NOMO-1 treated with DMSO at 0.1 percent for 48 hours (cell line): Measurements from ENCODE around the gene VSIG8.

Experiments used
- DNase-seq: peaks from one replicate; lab custom pipeline; 2025; ENCODE audit not compliant: unreplicated experiment; lab: John Stamatoyannopoulos, UW

Gene VSIG8

DNA sequence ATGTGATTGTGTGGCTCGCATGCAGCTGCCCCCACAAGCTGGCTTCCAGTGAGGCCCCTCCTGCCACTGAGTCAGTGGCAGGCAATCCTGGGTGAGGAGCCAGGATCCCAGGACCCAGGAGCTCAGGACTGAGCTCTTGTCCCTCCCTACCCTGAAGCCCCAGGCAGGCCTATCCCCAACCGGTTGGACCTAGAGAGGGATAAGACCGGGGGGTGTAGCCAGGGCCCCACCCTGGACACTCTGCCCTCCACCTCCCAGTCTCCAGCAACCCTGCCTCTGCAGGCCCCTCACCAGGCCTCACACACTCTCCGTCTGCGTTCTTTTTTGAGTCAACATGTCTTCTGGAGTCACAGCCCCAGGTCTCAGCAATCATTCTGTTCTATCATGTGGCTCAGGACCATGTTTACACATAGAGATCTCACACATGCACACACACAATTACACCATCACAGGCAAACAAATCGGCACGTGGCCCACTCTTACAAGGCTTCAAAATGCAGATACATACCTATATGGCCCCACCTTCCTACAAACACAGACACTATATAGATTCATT lies 2.6 kb downstream of the VSIG8 start:
- no peak for DNase-seq

DNA sequence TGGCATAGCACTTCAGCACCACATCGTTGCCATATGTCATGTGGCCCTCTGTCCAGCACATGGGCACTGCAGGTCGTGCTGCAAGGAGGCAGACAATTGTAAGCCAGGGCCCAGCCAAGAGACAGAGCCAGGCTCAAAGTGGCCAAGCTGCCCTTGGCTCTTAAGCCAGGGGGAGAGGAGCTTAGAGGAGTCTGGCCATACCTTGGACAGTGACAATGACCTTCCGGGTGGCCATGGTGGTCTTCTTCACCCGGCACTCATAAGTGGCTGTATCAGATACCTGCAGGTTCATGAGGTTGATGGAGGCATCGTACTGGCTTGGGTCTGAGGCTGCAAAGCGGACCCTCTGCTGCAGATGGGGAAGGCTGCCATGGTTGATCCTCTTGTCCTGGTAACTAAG lies 4.6 kb downstream of the VSIG8 start:
- no peak for DNase-seq

DNA sequence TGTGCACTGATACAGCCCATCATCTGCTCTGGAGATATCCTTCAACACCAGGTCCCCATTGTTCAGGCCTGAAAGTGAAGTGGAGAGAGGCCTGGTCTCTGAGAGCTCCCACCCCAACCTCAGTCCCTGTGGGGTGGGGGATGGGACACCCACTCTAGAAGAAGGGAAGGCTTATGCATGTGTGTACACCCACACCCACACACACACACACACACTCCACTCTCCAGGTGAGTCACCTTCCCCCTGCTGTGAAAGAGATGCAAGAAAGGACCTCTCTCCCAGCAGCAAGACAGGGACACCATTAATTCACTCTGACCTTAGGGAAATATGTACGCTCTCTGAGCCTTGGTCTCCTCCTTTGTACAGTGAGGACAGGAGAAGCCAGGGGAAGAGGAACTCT lies 5.9 kb downstream of the VSIG8 start:
- no peak for DNase-seq

DNA sequence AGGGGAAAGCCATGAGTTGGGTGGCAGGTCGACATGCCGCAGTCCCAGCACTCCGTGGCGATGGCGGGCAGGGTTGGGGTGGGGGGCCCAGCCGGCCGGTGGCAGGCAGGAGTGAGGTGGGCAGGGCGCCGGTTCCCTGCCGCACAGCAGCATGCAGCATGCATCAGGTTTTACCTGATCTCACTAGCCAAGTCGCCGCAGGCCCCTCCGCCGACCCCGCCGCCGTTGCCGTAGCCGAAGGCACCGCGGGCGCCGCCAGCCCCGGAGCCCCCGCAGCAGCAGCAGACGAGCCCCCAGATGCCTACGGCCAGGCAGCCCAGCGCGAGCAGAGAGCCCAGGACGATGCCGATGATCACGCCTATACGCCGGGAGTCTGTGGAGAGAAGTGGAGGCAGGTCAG lies 6.7 kb downstream of the VSIG8 start:
- no peak for DNase-seq

DNA sequence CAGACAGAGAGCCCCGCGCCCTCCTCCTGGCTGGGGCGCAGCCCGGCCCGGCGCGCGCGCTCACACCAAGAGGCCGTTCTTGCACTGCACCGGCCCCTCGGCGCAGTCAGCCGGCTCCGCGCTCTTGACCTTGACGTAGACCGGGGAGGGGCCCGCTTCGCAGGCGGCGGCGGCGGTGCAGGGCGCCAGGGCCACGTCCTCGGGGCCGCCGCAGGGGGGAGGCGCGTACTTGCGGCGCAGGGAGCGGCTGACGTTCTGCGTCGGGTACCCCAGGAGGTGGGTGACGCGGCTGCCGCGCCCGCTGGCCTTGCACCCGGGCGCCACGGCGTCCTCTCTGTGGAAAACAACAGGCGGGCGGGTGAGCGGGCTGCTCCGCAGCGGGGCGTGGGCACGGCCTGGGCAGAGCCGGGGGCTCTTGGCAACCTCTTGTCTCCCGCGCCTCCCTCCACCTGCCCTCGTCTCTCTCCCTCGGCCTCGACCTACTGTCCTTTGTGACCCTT lies 7.7 kb downstream of the VSIG8 start:
- DNase-seq, result peak; percentile 92

DNA sequence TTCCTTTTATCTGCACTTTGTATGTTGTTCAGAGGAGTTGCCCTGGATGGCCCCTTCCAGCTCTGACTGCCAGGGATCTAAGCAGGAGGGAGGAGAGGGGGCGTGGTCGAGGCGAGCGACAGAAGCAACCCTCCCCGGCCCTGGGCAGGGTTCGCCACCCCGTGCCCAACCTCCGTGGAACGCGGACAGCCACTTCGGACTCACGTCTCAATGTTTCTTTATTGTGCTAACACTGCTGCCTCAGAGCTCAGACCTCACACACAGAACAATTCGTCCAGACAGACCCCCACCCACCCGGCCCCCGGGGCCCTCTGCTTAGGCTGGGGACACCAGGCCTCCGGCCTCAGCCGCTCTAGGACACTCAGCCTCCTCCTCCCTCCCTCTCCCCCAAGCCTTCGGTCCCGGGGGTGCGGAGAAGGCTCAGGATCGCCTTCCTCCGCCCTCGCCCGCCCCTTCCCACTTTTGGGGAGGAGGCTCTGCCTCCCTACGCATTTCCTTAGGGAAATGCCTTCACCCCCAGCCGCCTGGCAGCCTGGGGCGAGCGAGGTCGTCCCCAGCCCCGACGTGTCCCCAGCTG lies 8.3 kb downstream of the VSIG8 start:
- no peak for DNase-seq

DNA sequence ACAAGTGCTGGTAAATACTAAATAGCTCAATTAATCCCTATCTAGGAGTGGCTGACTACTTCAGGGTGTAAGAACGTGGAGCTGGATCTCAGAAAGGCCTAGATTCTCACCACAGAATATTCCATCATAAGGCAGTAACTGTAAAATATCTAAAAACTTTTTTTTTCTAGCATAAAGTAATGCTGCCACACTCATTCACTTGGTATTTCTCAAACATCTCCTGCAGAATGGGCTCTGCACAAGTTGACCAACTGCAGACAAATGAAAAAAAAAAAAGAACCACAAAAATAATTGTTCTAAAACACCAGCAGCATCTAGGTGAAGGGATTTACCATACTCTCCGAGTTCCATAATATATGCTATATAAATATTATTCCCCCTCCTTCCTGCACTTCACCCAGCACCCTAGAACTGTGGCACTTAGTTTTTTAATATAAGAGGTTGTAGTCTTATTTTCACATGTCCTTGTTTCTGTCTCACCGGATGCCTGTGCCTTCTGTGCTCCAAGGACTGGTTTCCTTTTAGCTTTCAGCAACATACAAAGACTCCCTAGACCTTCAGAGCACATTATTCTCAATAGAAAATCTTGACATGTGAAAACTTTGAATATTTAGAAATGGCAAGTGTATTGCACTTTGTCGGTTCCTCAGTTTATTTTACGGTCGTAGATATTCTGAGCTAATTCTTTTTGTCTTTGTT lies 8.9 kb downstream of the VSIG8 start:
- no peak for DNase-seq

DNA sequence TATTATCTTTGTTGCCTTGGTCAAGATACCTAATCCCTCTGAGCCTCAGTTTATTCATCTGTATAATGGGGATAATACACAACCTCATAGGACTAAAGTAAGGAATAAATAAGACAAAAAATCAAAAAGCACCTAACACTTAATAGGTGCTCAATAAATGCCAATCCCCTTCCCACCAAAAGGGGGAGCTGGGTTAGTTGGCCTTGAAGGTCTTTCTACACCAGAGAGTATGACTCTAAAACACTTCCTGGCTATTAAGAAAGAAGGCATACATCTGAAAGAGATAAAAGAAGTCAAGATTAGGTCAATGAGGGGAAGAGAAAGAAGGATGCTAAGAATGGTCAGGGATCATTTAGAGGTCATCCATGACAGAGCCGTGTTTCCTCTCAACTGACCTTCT lies 11.1 kb downstream of the VSIG8 start:
- DNase-seq, result peak; percentile 30

DNA sequence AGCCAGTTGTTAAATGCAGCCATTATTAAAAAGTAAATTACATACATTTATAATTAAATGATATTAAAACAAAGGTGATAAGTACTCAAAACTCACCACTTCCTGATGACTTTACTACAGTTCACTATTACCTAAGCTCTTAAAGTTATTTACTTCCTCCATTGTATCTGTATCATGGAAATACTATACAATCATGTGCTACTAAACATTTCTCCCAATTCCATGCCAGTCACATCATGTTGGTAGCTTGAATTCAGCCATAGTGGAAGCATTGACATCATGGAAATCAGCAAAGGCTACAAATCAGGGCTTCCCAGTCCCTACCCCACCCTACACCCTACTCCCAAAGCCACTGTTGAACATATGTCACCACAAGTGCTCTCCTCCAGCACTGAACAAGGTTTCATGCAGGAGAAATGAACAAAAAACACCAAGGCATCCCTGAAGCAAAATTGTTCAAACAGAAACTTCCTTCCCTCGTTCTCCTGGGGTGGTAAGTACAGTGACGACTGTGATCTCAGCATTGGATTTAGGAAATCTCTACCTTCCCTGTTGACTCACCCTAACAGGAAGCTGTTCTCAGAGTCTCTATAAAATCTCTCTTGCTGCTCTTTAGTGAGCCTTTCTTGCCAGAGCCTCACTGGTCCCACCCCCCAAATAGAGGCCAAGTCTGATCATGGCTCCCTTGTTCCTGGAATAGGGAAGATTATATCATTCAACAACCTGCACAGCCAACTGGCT lies 12.7 kb downstream of the VSIG8 start:
- DNase-seq, result peak; percentile 6

DNA sequence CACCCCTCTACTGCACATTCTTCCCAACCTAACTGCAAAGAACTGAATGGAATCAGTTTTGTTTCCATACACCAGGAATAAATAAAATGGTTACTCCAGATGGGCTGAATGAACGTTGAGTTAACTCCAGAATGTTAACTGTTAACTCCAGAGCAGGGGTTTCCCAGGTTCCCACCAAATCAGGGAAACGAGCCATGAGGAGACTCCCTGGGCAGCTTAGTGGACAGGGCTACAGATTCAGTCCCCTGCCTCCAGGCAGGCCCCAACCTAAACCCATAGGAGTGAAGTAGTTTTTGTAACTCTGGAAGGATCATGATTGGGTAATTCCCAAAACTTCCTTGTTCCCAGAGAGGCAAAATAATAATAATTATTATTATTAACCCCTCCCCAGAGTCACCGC lies 14.1 kb downstream of the VSIG8 start:
- DNase-seq, result no peak

DNA sequence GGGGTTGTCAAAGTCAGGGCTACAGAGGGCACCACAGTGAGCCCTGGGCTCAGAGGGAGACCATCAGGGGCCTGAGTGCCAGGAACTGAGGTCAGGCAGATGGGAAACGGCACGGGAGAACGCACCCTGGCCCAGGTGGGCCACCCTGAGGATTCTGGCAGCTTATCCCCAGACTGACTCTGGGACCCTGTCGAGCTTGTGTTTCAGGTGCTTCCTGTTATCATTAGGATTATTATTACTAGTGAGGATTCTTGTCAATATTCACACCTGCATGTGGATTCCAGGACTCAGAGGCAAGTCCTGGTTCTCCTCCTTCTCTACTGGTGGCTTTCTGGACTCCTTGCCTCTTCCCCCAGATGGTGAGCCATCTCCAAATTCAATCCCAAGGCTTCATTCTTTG lies 15.2 kb downstream of the VSIG8 start:
- no peak for DNase-seq

DNA sequence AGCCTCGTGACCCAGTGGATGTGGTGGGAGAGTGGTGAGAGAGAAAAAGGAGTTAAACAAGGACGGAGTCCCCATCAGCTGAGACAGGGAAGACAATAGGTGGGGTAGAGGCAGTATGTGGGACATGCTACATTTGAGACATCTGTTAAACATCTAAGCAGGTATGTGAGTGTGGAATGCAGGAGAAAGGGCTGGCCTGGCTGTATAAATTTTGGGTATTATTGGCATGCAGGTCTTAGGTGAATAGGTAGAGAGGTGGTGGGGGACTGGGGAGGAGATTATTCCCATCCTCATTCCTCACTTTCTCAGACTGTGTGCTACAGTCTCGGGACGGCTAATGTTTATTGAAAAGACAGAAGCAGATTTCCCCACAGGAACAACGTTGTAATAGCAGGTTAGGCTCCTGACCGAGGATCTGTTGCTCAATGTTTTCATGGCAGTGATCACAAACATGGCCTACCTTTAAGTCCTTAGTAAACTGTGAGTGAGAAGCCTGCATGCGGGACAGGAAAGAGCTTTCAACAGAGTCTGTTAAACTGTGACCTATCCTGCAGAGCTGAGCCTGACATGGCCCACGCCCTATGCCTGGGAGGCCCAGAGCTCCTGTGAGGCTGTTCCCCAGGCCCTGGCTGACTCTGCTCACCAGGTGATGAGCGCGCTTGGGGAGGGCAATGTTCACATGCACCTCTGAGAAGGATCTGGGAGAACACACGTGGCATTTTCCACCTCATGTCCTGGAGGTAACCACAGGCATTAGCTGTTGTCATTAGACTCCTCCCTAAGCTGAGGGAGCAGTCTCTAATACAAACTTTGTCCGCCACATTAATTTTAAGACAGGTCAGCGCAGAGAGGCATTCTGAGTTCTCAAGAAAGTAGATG lies 16.5 kb downstream of the VSIG8 start:
- no peak for DNase-seq

DNA sequence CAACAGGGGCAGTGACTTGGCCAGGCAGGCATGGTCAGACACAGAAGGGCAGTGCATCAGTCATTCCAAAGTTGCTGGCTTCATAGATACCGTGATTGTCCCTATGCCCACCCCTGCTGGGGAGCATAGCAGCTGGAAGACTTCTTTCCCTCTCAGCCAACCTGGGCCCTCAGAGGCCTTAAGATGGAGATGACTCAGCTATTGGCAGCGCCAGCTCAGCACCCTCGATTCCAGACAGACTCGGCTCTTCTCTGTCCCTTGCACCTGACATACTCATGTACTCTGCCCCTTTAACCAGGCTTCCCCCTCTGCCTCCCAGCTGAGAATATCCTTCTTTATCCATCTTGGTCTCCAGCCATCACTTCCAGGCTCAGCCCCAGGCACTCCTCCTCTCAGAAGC lies 19.0 kb downstream of the VSIG8 start:
- DNase-seq, result no peak

DNA sequence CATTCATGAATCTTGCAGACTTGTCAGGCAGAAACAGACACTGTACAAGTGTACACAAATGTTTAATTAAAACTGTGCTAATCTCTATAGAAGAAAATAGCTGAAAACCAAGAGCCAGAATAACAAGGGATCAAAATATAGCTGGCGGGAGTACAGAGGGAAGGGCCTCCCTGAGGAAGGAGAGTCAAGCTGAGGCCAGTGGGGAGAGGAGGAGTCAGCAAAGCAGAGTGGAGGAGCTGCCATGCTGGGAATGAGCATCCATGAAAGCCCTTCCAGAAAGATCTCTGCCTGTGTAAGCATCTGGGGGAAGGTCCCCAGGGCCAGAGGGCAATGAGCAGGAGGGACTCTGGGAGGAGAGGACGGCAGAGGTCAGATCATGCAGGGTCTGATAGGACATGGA lies 20.7 kb downstream of the VSIG8 start:
- no peak for DNase-seq

DNA sequence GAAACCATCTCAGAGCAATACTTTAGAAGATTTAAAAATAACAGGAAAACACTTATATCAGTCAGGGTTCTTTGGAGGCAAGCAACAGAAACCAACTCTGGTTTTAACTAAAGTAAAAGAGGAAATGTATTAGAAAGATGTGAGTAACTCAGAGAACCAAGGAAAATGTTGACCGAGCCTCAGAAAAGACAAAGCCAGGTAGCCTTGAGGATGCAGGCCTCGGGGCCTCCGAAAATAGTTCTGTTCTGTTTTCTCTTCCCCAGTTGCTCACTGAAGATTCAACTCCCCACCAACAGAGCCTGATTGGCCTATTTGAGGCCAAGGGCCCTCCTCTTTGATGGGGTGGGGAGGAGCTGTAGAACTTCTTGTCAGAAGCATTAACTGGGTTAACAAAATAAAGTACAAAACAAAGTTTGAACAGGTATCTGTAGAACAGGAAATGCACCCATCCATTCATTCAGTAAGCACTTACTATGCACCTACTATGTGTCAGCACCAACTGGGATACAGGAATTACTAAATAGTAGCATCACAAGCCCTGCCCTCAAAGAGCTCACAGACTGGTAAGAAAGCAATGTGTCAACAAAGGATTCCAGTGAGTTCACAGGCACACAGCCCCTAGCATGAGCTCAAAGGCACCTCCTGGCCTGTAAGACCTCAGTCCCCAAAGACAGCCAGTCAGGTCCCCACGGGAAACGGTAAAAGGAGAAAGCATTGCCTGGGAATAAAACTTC lies 23.2 kb downstream of the VSIG8 start:
- no peak for DNase-seq

DNA sequence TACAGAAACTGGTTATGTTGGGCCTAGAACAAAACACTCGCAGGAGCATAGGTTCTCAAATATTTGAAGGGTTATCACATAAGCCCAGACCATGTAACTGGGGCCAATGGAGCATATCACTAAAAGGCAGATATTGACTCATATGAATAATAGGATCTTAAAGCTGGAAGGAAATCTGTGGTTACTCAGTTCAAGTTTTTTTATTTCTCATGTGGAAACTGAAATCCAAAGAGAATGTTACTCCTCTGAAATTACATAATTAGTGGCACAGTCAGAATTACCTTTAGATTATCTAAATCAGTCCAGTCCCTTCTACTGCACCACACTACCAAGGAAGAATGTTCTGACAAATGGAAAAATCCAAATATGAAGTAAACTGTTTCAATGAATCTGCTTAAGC lies 23.7 kb downstream of the VSIG8 start:
- no peak for DNase-seq

DNA sequence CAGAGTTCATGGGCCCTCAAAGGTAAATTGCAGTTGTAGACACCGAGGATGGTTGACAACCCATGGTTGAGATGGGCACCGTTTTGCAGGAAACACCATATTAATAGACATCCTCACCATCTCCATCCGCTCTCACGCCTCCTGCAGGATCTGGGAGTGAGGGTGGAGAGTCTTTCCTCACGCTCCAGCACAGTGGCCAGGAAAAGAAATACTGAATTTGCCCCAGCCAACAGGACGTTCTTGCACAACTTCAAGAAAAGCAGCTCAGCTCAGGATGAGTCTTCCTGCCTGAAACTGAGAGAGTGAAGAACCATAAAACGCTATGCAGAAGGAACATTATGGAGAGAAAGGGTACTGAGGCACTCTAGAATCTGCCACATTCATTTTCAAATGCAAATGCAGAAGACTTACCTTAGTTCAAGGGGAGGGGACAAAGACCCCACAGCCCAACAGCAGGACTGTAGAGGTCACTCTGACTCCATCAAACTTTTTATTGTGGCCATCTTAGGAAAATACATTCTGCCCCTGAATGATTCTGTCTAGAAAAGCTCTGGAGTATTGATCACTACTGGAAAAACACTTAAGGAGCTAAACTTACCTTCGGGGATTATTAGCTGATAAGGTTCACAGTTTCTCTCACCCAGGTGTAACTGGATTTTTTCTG lies 26.5 kb downstream of the VSIG8 start:
- DNase-seq, result no peak

DNA sequence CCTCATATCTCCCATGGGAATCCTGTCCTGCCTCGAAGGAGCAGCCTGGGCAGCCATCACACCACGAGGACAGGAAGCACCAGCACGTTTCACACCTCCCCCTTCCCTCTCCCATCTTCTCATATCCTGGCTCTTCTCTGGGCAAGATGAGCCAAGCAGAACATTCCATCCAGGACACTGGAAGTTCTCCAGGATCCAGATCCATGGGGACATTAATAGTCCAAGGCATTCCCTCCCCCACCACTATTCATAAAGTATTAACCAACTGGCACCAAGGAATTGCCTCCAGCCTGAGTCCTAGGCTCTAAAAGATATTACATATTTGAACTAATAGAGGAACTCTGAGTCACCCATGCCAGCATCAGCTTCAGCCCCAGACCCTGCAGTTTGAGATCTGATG lies 27.1 kb downstream of the VSIG8 start:
- no peak for DNase-seq

DNA sequence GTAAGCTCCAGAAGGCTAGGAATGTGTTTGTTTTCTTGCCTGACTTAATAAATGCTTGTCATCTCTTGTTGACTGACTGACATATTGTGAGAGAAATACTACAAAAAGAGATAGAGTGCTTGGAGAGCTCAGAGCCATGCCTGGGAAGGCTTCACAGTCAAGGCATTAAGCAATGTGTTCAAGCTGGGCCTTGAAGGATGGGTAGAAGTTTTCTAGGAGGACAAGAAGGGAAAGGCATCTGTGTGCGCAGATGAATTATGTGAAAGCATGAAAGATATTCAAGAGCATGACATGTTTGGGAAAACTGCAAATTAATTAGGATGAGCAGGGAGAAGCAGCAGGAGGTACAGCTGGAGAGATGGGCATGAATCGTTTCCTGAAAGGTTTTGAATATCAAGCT lies 30.1 kb downstream of the VSIG8 start:
- DNase-seq, result no peak
